ENCODE results near the gene PRDM16. TPM values are rescaled to one million over a fixed set of nuclear protein-coding genes. Genes with fewer than 3 reads are reported as not detected.

Gene PRDM16
- total and polyA plus RNA-seq, 2 of the 8 experiments (the other 6 are each of a cell fraction or from before 2014, with no cell fraction given) = 0.39 to 0.43 TPM

DNA sequence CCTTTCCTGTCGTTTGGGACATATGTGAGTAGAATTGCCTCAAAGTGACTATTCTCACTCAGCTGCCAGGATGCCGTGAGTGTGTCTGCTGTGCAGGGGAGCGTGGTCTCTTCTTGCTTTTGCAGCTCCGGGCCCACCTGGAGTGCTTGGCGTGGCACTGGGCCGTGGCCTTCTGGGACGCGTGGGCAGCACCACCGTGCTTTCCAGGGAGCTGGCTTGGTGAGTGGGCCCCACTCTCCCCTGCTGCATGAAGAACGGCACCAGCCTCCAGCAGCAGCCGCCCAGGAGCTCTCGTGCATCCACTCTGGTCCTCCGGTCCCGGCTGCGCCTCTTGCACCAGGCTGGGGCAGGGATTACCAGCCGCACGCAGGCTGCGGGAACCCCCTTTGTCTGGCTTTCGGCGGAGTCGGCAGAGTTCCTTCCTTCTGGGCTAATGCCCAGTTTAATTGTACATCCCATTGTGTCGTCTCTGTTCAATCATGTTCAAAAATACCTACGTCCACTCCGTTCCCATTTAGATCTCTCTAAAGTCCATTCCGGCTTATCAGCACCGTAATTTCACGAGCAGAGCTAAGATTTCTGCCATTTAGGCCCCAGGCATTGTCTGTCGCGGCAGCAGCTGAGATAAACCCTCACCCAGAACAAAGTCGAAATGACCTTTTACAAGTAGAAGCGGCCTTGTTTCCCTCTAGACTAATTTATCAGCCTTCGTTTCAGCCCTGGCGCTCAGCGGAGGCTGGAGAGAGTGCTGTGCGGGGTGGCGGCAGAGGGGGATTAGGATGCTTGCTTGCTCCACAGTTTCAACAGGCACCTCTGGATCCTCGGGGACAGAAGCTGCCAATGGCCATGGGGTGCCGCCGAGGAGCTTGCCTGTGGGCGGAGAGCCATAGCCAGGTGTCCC is 129.6 kb downstream of the PRDM16 start (continued):
- TF ChIP-seq, protein P1, sequence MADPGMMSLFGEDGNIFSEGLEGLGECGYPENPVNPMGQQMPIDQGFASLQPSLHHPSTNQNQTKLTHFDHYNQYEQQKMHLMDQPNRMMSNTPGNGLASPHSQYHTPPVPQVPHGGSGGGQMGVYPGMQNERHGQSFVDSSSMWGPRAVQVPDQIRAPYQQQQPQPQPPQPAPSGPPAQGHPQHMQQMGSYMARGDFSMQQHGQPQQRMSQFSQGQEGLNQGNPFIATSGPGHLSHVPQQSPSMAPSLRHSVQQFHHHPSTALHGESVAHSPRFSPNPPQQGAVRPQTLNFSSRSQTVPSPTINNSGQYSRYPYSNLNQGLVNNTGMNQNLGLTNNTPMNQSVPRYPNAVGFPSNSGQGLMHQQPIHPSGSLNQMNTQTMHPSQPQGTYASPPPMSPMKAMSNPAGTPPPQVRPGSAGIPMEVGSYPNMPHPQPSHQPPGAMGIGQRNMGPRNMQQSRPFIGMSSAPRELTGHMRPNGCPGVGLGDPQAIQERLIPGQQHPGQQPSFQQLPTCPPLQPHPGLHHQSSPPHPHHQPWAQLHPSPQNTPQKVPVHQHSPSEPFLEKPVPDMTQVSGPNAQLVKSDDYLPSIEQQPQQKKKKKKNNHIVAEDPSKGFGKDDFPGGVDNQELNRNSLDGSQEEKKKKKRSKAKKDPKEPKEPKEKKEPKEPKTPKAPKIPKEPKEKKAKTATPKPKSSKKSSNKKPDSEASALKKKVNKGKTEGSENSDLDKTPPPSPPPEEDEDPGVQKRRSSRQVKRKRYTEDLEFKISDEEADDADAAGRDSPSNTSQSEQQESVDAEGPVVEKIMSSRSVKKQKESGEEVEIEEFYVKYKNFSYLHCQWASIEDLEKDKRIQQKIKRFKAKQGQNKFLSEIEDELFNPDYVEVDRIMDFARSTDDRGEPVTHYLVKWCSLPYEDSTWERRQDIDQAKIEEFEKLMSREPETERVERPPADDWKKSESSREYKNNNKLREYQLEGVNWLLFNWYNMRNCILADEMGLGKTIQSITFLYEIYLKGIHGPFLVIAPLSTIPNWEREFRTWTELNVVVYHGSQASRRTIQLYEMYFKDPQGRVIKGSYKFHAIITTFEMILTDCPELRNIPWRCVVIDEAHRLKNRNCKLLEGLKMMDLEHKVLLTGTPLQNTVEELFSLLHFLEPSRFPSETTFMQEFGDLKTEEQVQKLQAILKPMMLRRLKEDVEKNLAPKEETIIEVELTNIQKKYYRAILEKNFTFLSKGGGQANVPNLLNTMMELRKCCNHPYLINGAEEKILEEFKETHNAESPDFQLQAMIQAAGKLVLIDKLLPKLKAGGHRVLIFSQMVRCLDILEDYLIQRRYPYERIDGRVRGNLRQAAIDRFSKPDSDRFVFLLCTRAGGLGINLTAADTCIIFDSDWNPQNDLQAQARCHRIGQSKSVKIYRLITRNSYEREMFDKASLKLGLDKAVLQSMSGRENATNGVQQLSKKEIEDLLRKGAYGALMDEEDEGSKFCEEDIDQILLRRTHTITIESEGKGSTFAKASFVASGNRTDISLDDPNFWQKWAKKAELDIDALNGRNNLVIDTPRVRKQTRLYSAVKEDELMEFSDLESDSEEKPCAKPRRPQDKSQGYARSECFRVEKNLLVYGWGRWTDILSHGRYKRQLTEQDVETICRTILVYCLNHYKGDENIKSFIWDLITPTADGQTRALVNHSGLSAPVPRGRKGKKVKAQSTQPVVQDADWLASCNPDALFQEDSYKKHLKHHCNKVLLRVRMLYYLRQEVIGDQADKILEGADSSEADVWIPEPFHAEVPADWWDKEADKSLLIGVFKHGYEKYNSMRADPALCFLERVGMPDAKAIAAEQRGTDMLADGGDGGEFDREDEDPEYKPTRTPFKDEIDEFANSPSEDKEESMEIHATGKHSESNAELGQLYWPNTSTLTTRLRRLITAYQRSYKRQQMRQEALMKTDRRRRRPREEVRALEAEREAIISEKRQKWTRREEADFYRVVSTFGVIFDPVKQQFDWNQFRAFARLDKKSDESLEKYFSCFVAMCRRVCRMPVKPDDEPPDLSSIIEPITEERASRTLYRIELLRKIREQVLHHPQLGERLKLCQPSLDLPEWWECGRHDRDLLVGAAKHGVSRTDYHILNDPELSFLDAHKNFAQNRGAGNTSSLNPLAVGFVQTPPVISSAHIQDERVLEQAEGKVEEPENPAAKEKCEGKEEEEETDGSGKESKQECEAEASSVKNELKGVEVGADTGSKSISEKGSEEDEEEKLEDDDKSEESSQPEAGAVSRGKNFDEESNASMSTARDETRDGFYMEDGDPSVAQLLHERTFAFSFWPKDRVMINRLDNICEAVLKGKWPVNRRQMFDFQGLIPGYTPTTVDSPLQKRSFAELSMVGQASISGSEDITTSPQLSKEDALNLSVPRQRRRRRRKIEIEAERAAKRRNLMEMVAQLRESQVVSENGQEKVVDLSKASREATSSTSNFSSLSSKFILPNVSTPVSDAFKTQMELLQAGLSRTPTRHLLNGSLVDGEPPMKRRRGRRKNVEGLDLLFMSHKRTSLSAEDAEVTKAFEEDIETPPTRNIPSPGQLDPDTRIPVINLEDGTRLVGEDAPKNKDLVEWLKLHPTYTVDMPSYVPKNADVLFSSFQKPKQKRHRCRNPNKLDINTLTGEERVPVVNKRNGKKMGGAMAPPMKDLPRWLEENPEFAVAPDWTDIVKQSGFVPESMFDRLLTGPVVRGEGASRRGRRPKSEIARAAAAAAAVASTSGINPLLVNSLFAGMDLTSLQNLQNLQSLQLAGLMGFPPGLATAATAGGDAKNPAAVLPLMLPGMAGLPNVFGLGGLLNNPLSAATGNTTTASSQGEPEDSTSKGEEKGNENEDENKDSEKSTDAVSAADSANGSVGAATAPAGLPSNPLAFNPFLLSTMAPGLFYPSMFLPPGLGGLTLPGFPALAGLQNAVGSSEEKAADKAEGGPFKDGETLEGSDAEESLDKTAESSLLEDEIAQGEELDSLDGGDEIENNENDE (IDR thresholded peaks at IDR 0.05; ENCODE audit: insufficient replicate concordance, low read length) = no peak
- TF ChIP-seq POLR2AphosphoS5 (IDR thresholded peaks at IDR 0.05; ENCODE audit: low read depth, low read length) (no peak), SP2 (IDR thresholded peaks at IDR 0.05; ENCODE audit: low read length) (no peak), TEAD4 (IDR thresholded peaks at IDR 0.05; ENCODE audit: low read depth, low read length) (no peak)

Data from H1 (cell line).